ENCODE measurements around the gene TEP1.
"Not testable (repeated sequence)": the region's sequence is repeated elsewhere in the genome, so short reads cannot be mapped to it uniquely, and the experiment has no call there.

The TEP1 gene

DNA sequence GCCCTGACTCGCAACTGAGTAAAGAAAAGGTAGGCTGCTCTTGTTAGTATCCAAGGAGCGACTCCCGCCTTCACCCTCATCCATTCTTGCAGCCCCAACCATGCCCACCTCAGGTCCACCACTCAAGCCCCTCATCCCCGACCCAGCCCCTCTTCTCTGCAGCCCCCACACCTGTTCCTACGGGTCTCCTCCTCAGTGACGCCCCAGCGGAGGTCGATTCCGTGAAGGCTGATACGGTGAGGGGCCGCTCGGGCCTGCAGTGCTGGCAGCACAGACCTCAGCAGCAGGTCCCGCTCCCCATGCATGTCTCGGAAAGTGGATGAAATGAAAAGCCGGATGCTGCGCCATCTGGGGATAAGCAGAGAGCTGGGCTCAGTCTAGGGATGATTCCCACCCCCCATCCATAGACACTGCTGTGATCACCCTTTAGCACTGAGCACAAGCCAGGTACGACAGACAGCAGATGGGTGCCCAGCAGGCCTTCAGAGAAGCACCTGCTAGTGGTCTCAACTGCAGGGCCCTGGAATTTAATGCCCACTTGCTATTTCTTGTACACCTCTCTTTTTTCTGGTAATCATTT lies 26.9 kb downstream of the TEP1 start:
- no peak for DNase-seq

DNA sequence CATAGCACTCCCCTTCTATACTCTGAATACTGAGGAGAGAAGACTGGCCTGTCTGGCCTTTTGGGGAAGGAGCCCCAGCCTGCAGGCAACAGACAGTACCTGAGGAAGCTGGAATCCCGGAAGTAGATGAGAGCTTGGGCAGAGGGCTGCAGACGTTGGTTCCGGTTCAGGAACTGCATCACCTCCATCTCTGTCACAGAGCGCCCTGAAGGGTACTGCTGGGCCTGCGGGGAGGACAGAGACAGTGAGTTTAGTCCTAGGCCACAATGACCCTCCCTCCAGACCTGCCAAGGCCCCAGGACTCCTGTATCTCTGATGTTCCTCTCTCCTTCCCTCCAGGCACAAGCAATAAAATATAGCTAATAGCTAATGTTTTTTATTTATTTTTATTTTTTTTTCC lies 28.4 kb downstream of the TEP1 start:
- no peak for DNase-seq

DNA sequence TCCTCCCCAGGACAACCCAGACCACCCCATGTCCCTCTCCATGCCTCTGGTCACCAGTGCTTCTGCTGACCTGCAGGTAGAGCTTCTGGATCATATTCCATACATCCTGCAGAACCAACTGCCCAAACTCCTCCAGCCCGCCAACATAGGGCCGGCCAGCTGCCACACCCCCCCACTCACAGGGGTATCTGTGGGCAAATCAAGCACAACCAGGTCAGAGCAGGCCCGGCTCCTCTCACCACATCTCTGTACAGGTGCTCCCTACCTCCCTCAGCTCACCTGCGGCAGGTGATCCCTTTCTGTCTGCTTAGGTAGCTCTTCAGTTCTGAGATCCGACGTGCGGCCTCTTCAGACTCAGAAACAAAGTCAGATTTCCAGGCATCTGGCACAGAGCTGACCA lies 29.0 kb downstream of the TEP1 start:
- DNase-seq, result no peak

DNA sequence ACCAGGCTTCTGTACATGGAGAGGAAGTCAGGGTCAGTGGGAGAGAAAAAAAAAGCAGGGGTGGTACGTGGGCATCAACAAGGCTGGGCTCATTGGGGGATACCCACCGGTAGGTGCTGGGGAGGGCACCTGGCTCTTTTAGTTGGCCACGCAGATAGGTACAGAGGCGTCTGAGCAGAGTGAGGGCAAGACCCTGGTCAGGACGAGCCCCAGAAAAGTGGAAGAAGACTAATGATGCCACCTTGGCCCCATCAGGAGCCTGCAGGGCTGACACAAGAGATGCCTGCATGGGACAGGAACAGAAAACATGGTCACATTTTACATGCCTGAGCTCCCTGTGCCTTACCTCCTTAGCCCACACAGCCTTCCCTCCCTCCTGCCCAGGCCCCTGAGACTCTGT lies 29.7 kb downstream of the TEP1 start:
- no peak for DNase-seq

DNA sequence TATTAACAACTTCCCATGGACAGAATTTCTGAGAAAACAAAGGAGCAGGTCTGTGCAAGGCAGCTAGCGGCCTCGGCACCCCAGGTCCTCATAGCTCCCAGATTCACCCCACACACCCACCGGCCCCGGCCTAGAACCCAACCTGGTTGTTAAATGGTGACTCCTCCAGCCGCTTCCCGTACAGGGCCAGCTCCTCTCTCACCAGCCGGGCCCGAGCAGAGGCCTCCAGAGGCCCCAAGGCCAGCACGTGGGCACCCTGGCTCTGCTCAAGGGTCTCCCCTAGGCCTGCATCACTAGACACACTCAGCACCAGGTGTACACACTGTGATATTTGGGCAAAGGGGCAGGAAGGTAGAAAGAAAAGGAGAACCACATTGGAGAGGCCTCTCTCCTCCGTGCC lies 30.3 kb downstream of the TEP1 start:
- DNase-seq, result no peak

DNA sequence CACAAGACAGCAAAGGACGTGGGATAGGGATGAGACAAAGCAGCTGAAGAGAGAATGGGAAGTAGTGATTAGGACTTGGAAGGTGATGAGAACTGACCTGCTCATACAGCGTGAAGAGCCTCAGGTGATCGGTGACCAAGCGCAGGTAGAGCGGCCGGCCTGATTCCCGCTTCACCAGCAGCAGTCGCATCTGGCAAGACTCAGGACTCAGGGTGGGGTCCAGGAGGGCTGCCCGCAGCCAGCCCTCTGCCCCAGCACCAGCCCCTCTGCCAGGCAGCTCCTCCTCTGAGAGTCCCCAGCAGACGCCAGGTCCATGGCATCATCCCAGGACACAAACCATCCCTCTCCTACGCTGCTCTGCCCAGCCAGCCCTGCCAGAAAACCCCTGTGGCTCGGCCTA lies 30.8 kb downstream of the TEP1 start:
- DNase-seq, result no peak

DNA sequence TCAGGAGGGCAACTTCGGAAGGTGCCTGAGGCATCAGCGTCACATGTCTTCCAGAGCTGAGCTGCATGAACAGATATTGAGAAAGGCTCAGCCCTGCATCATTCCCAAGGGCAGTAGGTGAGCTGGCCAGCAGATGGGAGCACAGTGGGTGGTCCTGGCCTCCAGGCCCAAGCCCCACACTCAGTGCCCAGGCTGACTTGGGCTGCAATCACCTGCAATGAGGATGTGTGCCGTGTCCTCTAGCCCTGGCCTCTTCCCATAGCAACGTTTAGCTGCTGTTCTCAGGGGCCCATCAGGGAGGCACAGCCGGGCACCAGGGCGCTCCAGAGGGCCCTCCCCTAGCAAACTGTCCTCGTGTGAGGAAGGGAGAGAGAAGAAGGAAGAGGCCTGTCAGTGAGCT lies 32.0 kb downstream of the TEP1 start:
- DNase-seq, result no peak

DNA sequence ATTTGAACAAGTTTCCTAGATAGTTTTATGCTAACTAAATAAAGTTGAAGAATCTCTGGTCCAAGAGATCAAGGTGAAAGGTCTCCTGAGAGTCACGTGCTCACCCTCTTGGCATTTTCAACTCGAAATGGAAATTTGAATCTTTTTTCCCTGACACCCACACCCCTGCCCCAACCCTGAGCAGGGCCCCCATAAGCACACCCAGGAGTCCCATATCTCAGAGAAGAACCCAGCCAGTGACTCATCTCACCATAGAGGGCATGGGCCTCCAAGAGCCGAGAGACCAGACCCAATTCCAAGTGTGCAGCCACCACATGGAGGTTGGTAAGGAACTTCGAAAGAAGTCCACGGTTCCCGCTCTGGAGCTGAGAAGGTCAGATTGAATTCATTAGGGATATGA lies 32.6 kb downstream of the TEP1 start:
- no peak for DNase-seq

DNA sequence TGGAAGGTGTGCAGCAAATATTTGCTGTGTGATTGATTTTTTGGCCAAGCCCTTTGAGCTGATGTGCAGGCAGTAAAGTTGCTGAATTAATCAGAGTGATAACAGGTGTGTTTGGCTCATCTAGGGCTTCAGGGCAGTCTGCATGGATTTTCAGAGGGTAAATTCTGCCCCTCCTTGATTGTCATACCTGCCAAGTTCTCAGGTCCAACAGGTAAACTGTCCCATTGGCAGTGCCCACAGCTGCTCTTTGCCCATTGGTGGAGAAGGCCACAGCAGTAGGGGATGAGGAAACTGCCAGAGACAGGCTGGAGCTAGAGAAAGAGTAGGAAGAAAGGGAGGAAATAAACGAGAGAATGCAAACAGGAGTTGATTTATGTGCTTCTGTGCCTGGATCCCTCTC lies 33.6 kb downstream of the TEP1 start:
- DNase-seq, result no peak

DNA sequence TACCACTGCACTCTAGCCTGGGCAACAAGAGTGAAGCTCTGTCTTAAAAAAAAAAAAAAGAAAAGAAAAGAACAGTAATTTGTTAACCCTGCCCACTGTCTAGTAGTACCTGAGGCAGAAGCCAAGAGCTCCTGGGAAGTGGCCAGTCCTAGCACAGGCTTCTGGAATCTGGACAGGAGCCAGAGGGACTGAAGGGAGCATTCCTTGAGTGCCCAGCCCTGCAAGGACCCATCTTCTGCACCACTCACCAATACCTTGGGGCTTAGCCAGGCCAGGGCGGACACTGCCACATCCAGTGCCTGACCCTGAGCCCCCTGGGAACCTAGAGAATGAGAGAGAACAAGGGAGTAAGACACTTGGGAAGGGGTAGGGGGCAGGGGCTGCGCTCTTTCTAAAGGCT lies 36.1 kb downstream of the TEP1 start:
- no peak for DNase-seq

DNA sequence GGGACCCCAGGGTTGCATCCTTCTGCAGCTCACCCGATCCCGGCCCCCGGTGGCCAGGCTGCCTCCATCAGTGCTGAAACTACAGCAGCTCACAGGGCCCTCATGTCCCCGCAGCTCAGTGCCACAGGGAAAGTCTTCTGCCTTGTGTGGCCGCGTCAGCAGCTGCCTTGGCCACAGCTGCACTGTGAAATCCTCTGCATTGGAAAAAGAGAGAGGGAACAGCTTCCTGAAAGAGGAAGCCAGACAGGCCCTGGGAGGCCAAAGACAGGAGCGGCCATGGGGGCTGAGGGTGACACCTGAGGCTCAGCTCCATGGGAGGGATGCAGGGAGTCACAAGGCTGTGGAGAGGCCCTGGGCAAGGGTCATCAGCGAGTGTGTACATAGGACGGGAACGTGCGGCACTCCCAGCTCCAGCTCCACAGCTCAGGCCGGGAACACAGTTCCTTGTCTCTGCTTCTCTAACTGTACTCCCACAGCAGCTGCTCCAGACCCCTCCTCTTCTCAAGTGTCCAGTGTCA lies 37.2 kb downstream of the TEP1 start:
- no peak for DNase-seq

DNA sequence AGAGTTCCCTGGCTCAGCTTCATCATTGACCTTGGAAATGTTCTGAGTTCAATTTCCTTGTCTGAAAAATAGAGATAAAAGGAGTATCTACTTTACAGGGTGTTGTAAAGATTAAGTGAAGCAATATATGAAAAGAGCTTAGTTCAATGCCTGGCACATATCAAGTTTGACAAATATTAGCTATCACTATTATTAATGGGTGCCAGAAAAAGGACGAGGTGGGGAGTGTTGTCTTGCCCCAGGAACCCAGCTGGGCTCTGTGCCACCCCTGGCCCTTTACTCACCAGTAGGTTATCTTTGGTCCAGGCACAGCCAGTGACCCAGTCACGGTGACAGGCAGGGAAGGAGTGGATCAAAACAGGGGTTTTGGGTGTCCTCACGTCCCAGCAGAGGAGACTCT lies 37.8 kb downstream of the TEP1 start:
- no peak for DNase-seq

DNA sequence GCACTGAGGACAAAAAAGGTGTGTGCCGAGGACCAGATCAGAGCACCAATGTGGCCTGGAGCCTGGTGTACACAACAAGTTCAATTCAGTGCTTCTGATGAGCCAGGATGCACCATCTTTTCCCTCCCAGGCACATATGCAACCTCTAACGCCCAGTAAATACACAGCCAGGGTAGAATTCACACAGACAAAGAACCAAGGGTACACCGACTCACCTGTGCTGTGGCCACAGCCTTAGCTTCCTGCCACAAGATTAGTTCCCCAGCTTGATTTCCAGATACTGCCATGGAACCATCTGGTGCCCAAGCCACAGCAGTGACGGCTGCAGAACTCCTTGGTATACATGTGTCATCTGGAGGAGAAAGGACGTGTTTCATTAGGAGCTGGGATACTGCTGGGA lies 40.5 kb downstream of the TEP1 start:
- DNase-seq, result no peak

DNA sequence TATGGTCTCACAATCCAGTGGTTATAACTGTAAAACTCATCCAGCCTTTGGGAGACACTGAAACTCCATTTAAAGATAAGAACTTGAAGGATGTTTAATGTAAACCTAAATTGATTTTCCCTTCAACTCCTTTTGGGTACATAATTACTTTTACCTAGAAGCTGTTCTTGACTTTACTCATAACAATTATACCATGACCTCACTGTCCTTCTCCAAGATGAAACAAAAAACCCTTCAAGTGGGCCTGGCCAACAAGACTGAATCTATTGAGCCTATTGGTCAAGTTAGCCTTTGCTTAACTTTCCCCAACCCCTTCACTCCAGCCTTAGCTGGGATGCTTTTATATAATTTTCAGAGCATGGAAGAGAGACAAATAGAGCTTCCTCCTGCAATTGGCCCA lies 47.4 kb downstream of the TEP1 start:
- DNase-seq, result no peak

DNA sequence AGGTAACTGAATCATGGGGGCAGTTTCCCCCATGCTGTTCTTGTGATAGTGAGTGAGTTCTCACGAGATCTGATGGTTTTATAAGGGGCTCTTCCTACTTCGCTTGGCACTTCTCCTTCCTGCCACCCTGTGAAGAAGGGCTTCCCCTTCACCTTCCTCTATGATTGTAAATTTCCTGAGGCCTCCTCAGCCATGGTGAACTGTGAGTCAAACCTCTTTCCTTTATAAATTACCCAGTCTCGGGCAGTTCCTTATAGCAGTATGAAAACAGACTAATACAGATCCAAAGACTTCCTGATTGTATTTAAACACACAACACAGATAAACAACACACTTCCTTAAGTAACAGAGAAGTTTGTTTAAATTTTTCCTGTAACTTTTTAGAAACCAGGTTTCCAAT lies 54.8 kb downstream of the TEP1 start:
- DNase-seq, result peak; percentile 59

DNA sequence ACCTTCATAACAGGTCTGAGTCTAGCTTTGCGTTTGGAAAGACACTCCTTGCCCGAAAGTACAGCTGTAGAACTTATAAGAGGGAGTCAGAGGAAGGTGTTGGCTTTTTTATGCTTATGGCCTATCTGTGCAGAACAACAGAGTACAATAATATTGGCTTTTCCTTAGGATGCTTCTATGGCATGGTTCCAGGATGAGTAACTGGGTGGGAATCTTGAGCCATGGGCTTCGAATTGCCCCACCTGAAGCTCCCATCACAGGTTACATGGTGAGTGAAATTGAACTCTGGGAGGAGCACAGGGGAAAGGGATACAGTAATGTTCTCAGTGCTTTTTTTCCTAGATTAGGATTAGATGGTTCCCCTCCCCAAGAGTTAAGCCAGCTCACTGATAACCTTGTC lies 56.9 kb downstream of the TEP1 start:
- no peak for DNase-seq

DNA sequence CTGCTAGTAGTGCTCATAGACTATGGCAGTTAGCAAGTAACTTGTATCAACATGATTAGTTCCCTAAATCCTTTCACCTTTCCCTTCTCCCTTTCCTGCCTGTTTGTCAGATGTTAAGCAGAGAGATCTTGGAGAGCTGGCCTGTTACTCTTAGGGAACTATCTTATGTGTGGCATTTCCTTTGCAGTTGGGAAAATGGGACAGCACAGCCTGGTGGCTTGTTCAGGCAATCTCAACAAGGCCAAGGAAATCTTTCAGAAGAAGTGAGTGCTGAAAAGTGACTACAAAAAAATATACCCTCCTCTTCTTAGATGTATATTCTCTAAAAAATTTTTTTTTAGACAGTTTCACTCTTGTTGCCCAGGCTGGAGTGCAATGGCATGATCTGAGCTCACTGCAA lies 62.4 kb downstream of the TEP1 start:
- DNase-seq, result no peak

DNA sequence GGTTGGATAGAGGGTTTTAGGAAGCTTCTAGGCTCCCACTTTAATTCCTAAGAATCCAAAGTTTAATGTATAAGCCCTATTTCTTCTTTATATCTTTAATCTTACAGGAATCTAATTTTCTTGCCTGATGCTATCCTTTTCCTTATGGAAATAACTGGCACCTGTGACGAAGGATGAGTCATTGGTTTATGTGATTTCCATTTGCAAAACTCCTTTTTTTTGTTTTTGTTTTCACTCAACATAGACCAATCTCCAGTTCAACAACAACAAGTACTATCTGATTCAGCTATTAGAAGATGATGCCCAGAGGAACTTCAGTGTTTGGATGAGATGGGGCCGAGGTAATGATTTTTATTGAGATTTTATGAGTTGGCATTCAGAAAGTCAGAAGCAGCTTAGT lies 63.0 kb downstream of the TEP1 start:
- DNase-seq, result no peak

DNA sequence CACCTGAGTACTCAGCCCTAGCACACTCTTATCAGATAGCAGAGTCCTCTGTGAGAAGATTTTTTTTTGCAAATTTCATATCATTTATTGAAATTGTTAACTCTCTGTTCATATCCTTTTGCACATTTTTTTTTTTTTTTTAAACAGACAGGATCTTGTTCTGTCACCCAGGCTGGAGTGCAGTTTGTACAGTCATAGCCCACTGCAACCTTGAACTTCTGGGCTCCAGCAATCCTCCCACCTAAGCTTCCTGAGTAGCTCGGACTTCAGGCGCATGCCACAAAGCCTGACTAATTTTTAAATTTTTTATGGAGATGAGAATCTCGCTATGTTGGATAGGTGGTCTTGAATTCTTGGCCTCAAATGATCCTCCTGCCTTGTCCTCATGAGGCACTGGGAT lies 65.6 kb downstream of the TEP1 start:
- no peak for DNase-seq

DNA sequence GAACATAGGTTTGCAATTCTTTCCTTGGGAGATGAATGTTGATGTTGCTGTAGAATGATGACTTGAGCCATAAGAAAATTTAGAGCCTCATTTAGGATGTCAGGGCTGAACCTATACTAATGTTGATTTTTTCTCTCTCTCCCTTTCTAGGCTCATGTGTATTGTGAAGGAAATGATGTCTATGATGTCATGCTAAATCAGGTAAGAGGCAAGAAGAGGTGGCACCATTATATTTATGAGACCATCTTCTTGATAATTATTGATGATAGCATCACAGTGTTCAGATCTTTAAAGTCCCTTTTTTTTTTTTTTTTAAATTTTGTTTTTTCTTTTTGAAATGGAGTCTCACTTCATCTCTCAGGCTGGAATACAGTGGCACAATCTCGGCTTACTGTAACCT lies 66.6 kb downstream of the TEP1 start:
- no peak for DNase-seq

DNA sequence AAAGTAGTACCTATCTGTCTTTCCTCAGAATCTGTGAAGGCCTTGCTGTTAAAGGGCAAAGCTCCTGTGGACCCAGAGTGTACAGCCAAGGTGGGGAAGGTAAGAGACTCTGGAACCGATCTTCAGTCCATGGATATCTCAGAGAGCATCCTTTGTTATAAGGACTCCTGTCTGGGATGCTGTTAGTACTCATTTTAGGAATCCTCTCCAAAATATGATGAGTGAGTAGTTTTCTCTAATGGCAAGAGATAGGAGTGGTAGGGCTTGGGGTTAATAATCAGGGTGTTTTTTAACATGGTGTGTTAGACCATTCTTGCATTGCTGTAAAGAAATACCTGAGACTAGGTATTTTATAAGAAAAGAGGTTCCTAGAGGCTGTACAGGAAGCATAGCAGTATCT lies 67.9 kb downstream of the TEP1 start:
- DNase-seq, result no peak

DNA sequence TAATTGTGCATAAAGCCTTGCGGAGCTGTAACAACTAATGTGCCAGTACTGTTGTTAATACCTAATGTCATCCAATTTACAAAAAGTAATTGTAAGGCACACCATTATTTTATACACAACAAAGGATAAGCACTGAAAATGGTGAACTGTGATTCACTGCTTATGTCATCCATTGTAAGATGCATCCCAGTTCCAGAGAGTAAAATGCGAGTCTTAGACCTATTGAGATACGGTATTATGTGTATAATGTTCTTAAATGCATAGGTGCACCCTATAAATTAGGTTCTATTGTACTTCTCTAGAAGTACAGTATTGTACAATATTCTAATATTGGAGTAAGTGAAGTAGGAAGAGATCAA lies 69.5 kb downstream of the TEP1 start:
- no peak for DNase-seq

DNA sequence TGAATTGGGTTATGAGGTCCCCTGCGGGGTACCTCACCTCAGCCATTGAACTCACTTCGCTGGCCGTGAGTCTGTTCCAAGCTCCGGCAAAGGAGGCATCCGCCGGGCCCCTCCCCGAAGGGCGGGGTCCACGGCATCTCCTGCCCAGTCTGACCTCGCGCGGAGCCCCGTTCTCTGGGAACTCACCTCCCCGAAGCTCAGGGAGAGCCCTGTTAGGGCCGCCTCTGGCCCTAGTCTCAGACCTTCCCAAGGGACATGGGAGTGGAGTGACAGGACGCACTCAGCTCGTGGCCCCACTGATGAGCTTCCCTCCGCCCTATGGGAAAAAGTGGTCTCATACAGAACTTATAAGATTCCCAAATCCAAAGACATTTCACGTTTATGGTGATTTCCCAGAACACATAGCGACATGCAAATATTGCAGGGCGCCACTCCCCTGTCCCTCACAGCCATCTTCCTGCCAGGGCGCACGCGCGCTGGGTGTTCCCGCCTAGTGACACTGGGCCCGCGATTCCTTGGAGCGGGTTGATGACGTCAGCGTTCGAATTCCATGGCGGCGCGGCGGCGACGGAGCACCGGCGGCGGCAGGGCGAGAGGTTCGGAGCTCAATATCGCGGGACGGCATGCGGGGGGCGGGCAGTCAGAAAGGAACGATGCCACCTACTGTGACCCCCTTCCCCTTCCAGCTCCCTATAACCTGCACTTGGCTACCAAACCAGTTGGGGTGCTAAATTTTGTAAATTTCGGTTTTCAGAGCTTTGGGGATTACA lies 70.0 kb downstream of the TEP1 start, which contains the start of gene PARP2:
PARP2 (plus strand) TSS at position 544 of the 770 bp plus-strand sequence; CDS start at position 551, 7 bp downstream.
- DNase-seq, result peak; percentile 100

DNA sequence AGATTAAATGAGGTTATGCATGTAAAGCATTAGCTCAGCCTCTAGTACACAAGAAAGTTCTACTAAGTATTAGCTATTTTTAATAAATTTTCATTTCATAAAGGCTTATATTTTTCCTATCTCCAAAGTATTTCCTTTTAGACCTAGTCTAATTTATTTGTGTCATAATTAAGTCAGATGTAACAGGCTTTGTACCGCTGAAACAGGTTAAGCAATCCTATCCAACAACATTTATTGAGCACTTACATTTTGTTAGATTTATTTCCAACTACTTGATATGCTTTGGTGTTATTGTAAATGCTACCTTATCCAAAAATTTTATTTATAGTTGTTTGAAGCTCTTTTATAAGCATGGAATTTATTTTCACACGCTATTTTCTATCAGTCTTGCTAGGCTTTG lies 71.7 kb downstream of the TEP1 start:
- DNase-seq, result no peak

DNA sequence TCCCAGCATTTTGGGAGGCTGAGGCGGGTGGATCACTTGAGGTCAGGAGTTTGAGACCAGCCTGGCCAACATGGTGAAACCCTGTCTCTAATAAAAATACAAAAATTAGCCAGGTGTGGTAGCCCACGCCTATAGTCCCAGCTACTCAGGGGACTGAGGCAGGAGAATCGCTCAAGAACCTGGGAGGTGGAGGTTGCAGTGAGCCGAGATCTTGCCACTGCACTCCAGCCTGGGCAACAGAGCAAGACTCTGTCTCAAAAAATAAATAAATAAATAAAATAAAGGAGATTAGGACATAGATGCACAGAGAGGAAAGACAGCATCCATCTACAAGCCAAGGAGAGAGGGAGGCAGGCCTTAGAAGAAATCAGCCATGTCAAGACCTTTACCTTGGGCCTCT lies 72.3 kb downstream of the TEP1 start:
- DNase-seq, result not testable (repeated sequence)
